Measurements from ENCODE around the gene TSPEAR.
"Not testable (repeated sequence)": the region's sequence is repeated elsewhere in the genome, so short reads cannot be mapped to it uniquely, and the experiment has no call there.

The TSPEAR gene

GRCh38 chr21:44656868-44657267, 54.5 kb downstream of the TSPEAR start:
- no peak for DNase-seq (ENCODE audit: low read depth in 1 of 2, low spot score in 1 of 2)

- DNase-seq (ENCODE audit: low read depth in 1 of 2, low spot score in 1 of 2) = no peak
Measured at GRCh38 chr21:44654576-44655175, 56.7 kb downstream of the TSPEAR start, which contains the start of gene KRTAP12-4. KRTAP12-4 (minus strand) TSS chr21:44654659; CDS start chr21:44654614, 45 bp downstream.

DNA sequence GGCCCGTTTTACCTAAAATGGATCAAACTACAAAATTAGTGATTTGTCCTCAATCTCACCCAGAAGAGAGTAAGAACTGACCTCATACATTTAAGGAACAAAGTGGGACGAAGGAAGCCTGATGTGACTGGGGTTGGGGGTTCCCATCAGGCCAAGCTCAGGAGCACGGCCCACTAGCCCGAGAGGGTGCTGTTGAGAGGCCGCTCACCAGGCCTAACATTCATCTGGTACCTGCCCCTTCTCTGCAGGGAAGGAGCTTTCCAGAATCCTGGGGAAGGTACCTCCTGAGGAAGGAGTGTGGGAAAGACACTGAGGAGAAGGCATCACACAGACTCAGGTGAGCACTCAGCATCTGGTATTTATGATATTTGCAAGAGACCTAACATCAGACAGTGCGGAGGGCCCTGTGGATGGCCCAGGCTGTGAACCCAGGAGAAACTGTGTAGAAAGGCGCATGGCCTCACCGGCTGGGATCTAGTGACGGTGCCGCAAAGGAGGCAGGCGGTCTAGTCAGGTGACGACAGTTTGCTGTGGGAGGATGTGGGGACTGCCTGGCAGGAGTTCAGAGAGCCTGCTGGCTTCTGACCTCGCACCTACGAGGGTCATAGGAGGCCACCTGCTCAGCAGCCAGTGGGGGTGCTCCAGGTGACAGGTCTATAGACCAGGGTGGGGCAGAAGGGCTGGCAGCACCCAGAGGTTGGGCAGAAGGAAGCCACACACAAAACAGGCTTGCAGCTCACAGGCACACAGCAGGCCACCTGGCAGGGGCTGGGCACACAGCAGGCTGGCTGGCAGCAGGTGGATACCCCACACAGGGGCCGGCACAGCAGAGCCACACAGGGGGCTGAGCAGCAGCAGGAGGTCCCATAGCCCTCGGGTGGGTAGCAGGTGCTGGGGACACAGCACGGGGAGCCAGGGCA, 57.5 kb downstream of the TSPEAR start:
- no peak for DNase-seq (ENCODE audit: low read depth in 1 of 2, low spot score in 1 of 2)

GRCh38 chr21:44653123-44653522, 58.2 kb downstream of the TSPEAR start:
- DNase-seq (ENCODE audit: low read depth in 1 of 2, low spot score in 1 of 2) = no peak

DNA sequence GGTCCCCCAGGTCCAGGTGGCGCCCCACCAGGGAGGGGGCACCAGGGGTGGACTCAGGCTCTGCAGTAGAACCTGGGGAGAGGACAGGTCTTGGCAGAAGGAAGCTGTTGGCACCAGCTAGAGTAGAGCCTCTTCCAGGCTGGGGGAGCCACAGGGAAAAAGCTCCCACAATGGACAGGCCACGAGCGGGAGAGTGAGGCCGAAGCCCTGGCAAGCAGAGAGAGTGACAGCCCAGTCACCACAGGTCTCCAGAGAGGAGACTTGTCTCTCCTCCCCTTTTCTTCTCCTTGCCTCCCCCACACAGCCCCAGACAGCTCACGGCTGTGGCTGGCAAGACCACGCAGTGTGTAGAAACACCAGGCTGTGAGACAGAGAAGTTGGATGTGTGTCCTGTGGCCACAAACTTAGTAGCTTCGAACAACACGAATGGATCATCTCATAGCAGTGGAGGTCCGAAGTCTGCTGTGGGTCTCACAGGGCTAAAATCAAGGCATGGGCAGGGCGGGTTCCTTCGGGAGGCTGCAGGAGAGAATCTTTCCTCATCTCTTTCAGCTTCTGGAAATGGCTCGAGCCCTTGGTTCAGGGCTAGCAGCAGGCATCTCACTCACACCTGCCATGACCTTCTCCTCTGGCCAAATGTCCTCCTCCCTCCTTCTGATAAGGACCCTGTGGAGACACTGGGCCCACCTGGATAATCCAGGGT, 60.2 kb downstream of the TSPEAR start:
- no peak for DNase-seq (ENCODE audit: low read depth in 1 of 2, low spot score in 1 of 2)

- DNase-seq (ENCODE audit: low read depth in 1 of 2, low spot score in 1 of 2) = no peak
Measured at GRCh38 chr21:44650265-44650972, 61.0 kb downstream of the TSPEAR start.

- DNase-seq (ENCODE audit: low read depth in 1 of 2, low spot score in 1 of 2) = no peak
Measured at GRCh38 chr21:44649521-44650100, 61.8 kb downstream of the TSPEAR start.

DNA sequence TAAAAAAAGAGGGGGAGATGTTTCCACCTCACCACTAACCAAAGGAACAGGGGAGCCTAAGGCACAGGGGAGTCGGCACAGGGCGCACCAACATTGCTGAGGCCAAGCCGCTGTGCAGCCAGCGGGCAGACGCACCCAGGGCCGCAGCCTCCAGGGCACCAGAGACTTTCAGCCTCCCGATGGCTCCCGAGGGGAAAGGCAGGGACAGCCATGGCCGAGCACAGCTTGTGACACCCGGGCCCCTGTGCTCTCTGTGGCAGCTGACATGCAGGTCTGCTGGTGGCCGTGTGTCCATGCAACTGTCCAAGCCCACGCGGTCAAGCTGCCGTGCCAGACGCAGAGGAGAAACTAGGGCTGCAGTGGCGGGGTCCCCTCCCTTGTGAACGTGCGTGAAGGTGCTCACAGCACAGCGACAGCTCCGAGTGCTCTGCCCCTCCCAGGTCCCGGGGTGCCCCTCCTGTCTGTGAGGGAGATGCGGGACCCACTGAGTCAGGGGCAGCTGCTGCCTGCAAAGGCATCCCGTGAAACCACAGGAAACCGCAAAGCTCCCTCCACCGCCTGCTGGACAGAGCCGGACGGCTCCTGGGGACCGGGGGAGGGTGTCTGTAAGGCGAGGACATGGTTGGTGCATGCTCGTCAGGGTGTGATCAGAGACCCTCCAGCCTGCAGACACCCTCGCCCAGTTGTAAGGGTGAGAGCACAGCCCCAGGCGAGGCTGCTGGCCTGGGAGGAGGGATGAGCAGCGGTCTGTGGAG, 62.6 kb downstream of the TSPEAR start:
- no peak for DNase-seq (ENCODE audit: low read depth in 1 of 2, low spot score in 1 of 2)

GRCh38 chr21:44647222-44647552, 64.2 kb downstream of the TSPEAR start:
- DNase-seq (ENCODE audit: low read depth in 1 of 2, low spot score in 1 of 2) = no peak

GRCh38 chr21:44646366-44647221, 64.8 kb downstream of the TSPEAR start, which contains the start of gene KRTAP10-11:
KRTAP10-11 (plus strand) TSS chr21:44646414; CDS start chr21:44646459, 45 bp downstream.
- not testable (repeated sequence) for DNase-seq (ENCODE audit: low read depth in 1 of 2, low spot score in 1 of 2)

GRCh38 chr21:44644878-44645277, 66.5 kb downstream of the TSPEAR start:
- DNase-seq (ENCODE audit: low read depth in 1 of 2, low spot score in 1 of 2) = no peak

GRCh38 chr21:44643741-44644310, 67.5 kb downstream of the TSPEAR start:
- DNase-seq (ENCODE audit: low read depth in 1 of 2, low spot score in 1 of 2) = no peak

GRCh38 chr21:44640761-44641160, 70.6 kb downstream of the TSPEAR start:
- no peak for DNase-seq (ENCODE audit: low read depth in 1 of 2, low spot score in 1 of 2)

DNA sequence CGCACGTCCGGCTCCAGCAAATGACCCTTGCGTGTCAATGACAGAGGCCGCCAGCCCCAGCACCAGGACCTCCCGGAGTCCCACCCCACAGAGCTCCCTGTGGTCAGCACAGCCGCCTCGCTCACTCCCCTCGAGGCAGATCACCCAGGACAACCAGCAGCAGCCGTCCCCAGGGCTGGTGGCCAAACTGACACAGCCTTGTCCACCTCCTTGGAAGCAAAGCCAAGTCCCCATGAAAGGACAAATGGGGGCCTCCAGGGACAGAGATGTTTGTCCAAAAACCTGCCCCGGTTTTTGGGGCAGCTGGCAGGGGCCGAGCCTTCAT, 72.1 kb downstream of the TSPEAR start:
- DNase-seq (ENCODE audit: low read depth in 1 of 2, low spot score in 1 of 2) = no peak

GRCh38 chr21:44638506-44639330, 72.7 kb downstream of the TSPEAR start:
- not testable (repeated sequence) for DNase-seq (ENCODE audit: low read depth in 1 of 2, low spot score in 1 of 2)

- DNase-seq (ENCODE audit: low read depth in 1 of 2, low spot score in 1 of 2) = not testable (repeated sequence)
Measured at GRCh38 chr21:44637851-44638348, 73.5 kb downstream of the TSPEAR start.

DNA sequence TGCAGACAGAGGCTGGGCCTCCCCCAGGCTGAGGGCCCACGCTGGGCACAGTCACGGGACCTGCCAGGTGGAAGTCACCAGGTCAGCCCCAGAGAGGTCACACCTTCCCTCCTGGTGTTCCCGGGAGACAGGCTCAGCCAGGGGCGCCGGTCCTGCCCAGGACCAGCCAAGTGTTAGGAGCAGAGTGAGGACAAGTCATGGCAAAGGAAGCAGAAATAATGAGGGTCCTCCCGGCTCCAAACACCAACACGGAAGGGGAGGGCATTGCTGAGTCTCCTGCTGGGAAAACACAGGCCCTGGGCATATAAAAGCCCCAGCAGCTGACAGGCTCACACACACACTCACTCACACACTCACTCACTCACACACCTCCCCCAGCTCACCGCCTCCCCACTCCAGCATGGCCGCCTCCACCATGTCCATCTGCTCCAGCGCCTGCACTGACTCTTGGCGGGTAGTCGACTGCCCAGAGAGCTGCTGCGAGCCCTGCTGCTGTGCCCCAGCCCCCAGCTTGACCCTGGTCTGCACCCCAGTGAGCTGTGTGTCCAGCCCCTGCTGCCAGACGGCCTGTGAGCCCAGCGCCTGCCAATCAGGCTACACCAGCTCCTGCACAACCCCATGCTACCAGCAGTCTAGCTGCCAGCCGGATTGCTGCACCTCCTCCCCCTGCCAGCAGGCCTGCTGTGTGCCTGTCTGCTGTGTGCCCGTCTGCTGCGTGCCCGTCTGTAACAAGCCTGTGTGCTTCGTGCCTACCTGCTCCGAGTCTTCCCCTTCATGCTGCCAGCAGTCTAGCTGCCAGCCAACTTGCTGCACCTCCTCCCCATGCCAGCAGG, 74.1 kb downstream of the TSPEAR start, which contains the start of gene KRTAP10-10:
Gene KRTAP10-10, plus strand, starts transcription at position 339 of the 833 bp plus-strand sequence. Its CDS starts 62 bp downstream, at position 401.
- no peak for DNase-seq (ENCODE audit: low read depth in 1 of 2, low spot score in 1 of 2)
